Neural cell (in vitro differentiated cells): ENCODE data around the gene MYOF.

ENCODE experiments used
- CTCF ChIP-seq: fragments of 450-650 bp; IDR thresholded peaks from 2 replicates; pipeline ENCODE4 v1.5.1; 2014; ENCODE audit warnings: antibody characterized with exemption, mild to moderate bottlenecking, moderate library complexity; ENCODE audit not compliant: poor library complexity, severe bottlenecking
- EP300 ChIP-seq: fragments of 450-650 bp; conservative IDR thresholded peaks from 2 replicates; pipeline ENCODE4 v1.6.1; 2014; ENCODE audit warnings: antibody characterized with exemption, mild to moderate bottlenecking, moderate library complexity; ENCODE audit not compliant: poor library complexity, severe bottlenecking
- MXI1 ChIP-seq: fragments of 450-650 bp; conservative IDR thresholded peaks from 2 replicates; pipeline ENCODE4 v1.6.1; 2014; ENCODE audit warnings: antibody characterized with exemption, mild to moderate bottlenecking; ENCODE audit not compliant: poor library complexity, severe bottlenecking
- POLR2AphosphoS5 ChIP-seq: IDR thresholded peaks from 2 replicates; pipeline ENCODE4 v1.6.1; 2012
- SMC3 ChIP-seq: fragments of 450-650 bp; conservative IDR thresholded peaks from 2 replicates; pipeline ENCODE4 v1.6.1; 2014; ENCODE audit warnings: antibody characterized with exemption, mild to moderate bottlenecking, moderate library complexity; ENCODE audit not compliant: poor library complexity
- TAF1 ChIP-seq: IDR thresholded peaks from 2 replicates; pipeline ENCODE4 v1.6.1; 2012; ENCODE audit warnings: low read depth
- TF ChIP-seq, protein P1 (sequence below): IDR thresholded peaks from 2 replicates; pipeline ENCODE4 v1.6.1; 2012; ENCODE audit warnings: borderline replicate concordance

GRCh38 chr10:93443481-93443880 lies 38.7 kb downstream of the MYOF start:
- TF ChIP-seq, protein P1, sequence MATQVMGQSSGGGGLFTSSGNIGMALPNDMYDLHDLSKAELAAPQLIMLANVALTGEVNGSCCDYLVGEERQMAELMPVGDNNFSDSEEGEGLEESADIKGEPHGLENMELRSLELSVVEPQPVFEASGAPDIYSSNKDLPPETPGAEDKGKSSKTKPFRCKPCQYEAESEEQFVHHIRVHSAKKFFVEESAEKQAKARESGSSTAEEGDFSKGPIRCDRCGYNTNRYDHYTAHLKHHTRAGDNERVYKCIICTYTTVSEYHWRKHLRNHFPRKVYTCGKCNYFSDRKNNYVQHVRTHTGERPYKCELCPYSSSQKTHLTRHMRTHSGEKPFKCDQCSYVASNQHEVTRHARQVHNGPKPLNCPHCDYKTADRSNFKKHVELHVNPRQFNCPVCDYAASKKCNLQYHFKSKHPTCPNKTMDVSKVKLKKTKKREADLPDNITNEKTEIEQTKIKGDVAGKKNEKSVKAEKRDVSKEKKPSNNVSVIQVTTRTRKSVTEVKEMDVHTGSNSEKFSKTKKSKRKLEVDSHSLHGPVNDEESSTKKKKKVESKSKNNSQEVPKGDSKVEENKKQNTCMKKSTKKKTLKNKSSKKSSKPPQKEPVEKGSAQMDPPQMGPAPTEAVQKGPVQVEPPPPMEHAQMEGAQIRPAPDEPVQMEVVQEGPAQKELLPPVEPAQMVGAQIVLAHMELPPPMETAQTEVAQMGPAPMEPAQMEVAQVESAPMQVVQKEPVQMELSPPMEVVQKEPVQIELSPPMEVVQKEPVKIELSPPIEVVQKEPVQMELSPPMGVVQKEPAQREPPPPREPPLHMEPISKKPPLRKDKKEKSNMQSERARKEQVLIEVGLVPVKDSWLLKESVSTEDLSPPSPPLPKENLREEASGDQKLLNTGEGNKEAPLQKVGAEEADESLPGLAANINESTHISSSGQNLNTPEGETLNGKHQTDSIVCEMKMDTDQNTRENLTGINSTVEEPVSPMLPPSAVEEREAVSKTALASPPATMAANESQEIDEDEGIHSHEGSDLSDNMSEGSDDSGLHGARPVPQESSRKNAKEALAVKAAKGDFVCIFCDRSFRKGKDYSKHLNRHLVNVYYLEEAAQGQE, result no peak
- no peak for TF ChIP-seq EP300
- TF ChIP-seq CTCF, result no peak
- TF ChIP-seq POLR2AphosphoS5, result no peak
- TF ChIP-seq TAF1, result no peak
- TF ChIP-seq SMC3, result no peak
- no peak for TF ChIP-seq MXI1
